Measurements from ENCODE around the gene ZNF254. TPM values are rescaled to one million over a fixed set of nuclear protein-coding genes. Genes with fewer than 3 reads are reported as not detected.

Gene ZNF254
- polyA plus RNA-seq, 1 donor from 2014 or later, result 49.1 TPM

DNA sequence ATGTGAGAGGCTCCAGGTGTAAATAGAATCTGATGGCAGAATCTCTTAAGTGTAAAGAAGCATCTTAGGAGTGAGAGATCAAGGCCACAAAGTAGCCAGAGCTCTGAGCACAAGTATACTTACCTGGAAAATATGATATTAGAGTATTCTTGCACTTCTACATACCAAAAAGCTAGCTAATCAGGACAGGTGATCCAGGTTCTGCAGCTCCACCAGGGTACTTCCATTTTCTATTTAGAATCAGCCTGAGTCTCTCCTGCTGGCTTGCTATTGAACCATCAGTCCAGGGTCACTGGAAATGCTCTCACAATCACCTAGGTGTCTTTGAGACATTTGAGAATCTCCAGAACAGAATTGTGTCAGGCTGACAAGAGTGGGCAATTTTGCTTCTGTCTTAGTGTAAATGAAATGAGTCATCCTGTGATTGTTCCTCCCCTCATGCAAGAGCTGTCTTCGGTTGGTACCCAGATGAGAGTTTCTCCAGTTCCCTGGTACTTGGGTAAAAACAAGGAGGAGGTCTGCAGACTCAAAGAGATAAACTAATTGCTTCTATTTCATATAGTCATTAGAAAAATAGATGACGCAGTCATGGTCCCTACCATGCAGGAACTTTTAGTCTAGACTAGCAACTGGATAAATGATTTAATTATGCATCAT is 14.6 kb downstream of the ZNF254 start:
- H3K4me2 ChIP-seq (ENCODE audit: low read length), result no peak overlapping the region
- H3K79me2 ChIP-seq (replicated peaks; ENCODE audit: insufficient read depth, low read length), result peaks cover 44% of the 10 kb centered on the region
- H3K27ac ChIP-seq (ENCODE audit: low read length), result no peak overlapping the region
- TF ChIP-seq RAD21 (conservative IDR thresholded peaks at IDR 0.05) (no peak), TAF1 (IDR thresholded peaks at IDR 0.05; ENCODE audit: low read depth) (no peak), SMC3 (conservative IDR thresholded peaks at IDR 0.05; ENCODE audit: poor library complexity) (no peak), POLR2AphosphoS5 (IDR thresholded peaks at IDR 0.05) (no peak), MXI1 (conservative IDR thresholded peaks at IDR 0.05; ENCODE audit: poor library complexity, severe bottlenecking) (no peak), EZH2 (IDR thresholded peaks at IDR 0.05; ENCODE audit: borderline replicate concordance, insufficient read depth, low read length, poor library complexity, severe bottlenecking) (no peak), EP300 (conservative IDR thresholded peaks at IDR 0.05; ENCODE audit: poor library complexity, severe bottlenecking) (no peak)
- TF ChIP-seq, protein P1, sequence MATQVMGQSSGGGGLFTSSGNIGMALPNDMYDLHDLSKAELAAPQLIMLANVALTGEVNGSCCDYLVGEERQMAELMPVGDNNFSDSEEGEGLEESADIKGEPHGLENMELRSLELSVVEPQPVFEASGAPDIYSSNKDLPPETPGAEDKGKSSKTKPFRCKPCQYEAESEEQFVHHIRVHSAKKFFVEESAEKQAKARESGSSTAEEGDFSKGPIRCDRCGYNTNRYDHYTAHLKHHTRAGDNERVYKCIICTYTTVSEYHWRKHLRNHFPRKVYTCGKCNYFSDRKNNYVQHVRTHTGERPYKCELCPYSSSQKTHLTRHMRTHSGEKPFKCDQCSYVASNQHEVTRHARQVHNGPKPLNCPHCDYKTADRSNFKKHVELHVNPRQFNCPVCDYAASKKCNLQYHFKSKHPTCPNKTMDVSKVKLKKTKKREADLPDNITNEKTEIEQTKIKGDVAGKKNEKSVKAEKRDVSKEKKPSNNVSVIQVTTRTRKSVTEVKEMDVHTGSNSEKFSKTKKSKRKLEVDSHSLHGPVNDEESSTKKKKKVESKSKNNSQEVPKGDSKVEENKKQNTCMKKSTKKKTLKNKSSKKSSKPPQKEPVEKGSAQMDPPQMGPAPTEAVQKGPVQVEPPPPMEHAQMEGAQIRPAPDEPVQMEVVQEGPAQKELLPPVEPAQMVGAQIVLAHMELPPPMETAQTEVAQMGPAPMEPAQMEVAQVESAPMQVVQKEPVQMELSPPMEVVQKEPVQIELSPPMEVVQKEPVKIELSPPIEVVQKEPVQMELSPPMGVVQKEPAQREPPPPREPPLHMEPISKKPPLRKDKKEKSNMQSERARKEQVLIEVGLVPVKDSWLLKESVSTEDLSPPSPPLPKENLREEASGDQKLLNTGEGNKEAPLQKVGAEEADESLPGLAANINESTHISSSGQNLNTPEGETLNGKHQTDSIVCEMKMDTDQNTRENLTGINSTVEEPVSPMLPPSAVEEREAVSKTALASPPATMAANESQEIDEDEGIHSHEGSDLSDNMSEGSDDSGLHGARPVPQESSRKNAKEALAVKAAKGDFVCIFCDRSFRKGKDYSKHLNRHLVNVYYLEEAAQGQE (IDR thresholded peaks at IDR 0.05; ENCODE audit: borderline replicate concordance), result no peak
- TF ChIP-seq, protein P2, sequence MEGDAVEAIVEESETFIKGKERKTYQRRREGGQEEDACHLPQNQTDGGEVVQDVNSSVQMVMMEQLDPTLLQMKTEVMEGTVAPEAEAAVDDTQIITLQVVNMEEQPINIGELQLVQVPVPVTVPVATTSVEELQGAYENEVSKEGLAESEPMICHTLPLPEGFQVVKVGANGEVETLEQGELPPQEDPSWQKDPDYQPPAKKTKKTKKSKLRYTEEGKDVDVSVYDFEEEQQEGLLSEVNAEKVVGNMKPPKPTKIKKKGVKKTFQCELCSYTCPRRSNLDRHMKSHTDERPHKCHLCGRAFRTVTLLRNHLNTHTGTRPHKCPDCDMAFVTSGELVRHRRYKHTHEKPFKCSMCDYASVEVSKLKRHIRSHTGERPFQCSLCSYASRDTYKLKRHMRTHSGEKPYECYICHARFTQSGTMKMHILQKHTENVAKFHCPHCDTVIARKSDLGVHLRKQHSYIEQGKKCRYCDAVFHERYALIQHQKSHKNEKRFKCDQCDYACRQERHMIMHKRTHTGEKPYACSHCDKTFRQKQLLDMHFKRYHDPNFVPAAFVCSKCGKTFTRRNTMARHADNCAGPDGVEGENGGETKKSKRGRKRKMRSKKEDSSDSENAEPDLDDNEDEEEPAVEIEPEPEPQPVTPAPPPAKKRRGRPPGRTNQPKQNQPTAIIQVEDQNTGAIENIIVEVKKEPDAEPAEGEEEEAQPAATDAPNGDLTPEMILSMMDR (IDR thresholded peaks at IDR 0.05; ENCODE audit: poor library complexity, severe bottlenecking), result no peak
- H3K9ac ChIP-seq (ENCODE audit: low read length), result no peak overlapping the region
- H3K4me3 ChIP-seq (ENCODE audit: low read length), result no peak overlapping the region
- H3K9me3 ChIP-seq (ENCODE audit: low read length), result no peaks in the 10 kb centered on the region
- H3K27me3 ChIP-seq (ENCODE audit: insufficient read depth, low read depth, low read length), result no peaks in the 10 kb centered on the region
- H3F3A ChIP-seq (ENCODE audit: insufficient read depth, low read length, poor library complexity, severe bottlenecking), result peaks cover 4% of the 10 kb centered on the region
- no peaks in the 10 kb centered on the region for H4K20me1 ChIP-seq (ENCODE audit: insufficient read depth)
- peaks cover 11% of the 10 kb centered on the region for H3K36me3 ChIP-seq (ENCODE audit: insufficient read depth, low read length)
- H3K9me2 ChIP-seq (ENCODE audit: insufficient read depth, low read length), result no peaks in the 10 kb centered on the region
- H2AFZ ChIP-seq (ENCODE audit: low read depth, low read length), result no peak overlapping the region

DNA sequence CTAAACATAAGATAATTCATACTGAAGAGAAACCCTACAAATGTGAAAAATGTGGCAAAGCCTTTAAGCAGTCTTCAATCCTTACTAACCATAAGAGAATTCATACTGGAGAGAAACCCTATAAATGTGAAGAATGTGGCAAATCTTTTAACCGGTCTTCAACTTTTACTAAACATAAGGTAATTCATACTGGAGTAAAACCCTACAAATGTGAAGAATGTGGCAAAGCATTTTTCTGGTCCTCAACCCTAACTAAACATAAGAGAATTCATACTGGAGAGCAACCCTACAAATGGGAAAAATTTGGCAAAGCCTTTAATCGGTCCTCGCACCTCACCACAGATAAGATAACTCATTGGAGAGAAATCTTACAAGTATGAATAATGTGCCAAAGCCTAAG is 40.6 kb downstream of the ZNF254 start:
- Histone ChIP-seq H3F3A (ENCODE audit: insufficient read depth, low read length, poor library complexity, severe bottlenecking) (no peaks in the 10 kb centered on the region), H3K4me2 (ENCODE audit: low read length) (no peak overlapping the region), H3K27ac (ENCODE audit: low read length) (no peak overlapping the region), H3K79me2 (replicated peaks; ENCODE audit: insufficient read depth, low read length) (no peaks in the 10 kb centered on the region), H3K27me3 (ENCODE audit: insufficient read depth, low read depth, low read length) (no peaks in the 10 kb centered on the region), H3K9me2 (ENCODE audit: insufficient read depth, low read length) (no peaks in the 10 kb centered on the region), H3K9ac (ENCODE audit: low read length) (no peak overlapping the region), H4K20me1 (ENCODE audit: insufficient read depth) (no peaks in the 10 kb centered on the region), H3K36me3 (ENCODE audit: insufficient read depth, low read length) (peaks cover 60% of the 10 kb centered on the region), H3K4me3 (ENCODE audit: low read length) (no peak overlapping the region), H3K9me3 (ENCODE audit: low read length) (peaks cover 24% of the 10 kb centered on the region), H2AFZ (ENCODE audit: low read depth, low read length) (no peak overlapping the region)
- TF ChIP-seq TAF1 (IDR thresholded peaks at IDR 0.05; ENCODE audit: low read depth), result no peak
- TF ChIP-seq EZH2 (IDR thresholded peaks at IDR 0.05; ENCODE audit: borderline replicate concordance, insufficient read depth, low read length, poor library complexity, severe bottlenecking), result no peak
- TF ChIP-seq, protein P2 (IDR thresholded peaks at IDR 0.05; ENCODE audit: poor library complexity, severe bottlenecking), result no peak
- TF ChIP-seq SMC3 (conservative IDR thresholded peaks at IDR 0.05; ENCODE audit: poor library complexity), result no peak
- no peak for TF ChIP-seq MXI1 (conservative IDR thresholded peaks at IDR 0.05; ENCODE audit: poor library complexity, severe bottlenecking)
- TF ChIP-seq EP300 (conservative IDR thresholded peaks at IDR 0.05; ENCODE audit: poor library complexity, severe bottlenecking), result no peak
- no peak for TF ChIP-seq RAD21 (conservative IDR thresholded peaks at IDR 0.05)
- TF ChIP-seq, protein P1 (IDR thresholded peaks at IDR 0.05; ENCODE audit: borderline replicate concordance), result no peak
- no peak for TF ChIP-seq POLR2AphosphoS5 (IDR thresholded peaks at IDR 0.05)

Measured in neural cell (in vitro differentiated cells).